ENCODE data around the gene ARMH1.

DNA sequence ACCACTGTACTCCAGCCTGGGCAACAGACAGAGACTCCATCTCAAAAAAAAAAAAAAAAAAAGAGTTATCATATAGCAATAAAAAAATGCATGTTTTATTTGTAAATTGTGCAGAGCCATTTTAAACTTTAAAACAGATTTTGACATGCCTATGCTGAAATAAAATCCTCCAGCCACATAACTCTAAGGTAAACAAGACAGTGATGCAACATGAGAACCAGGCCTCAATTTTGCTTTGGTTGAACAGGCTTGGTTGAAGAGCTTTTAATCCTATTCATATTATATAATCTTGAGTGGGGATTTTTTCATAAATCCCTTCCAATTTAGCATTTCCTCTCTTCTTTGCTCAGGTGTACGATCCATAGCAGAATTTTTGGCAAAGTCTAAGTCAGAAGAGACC is 26.1 kb downstream of the ARMH1 start:
- TF ChIP-seq POLR2A (IDR thresholded peaks at IDR 0.05) (no peak), EP300 (IDR thresholded peaks at IDR 0.05) (no peak)
